Activated CD8-positive, alpha-beta T cell treated with anti-CD3 and anti-CD28 coated beads for 36 hours (primary cell): ENCODE measurements around the gene DCAF12L2. TPM values are rescaled to one million over a fixed set of nuclear protein-coding genes. Genes with fewer than 3 reads are reported as not detected.

Experiments
- ATAC-seq: fragments of 200-7000 bp; cut with Tn5 transposase; one replicate; pipeline ENCODE4 v1.10.0; 2021; ENCODE audit warnings: mild to moderate bottlenecking, moderate library complexity
- CTCF ChIA-PET: fragments of 350-600 bp; sonication (Branson Sonifier 250); formaldehyde crosslinking; loops from one replicate; lab custom pipeline; 2021; ENCODE audit warnings: antibody characterized with exemption; lab: Charles Lee
- POLR2A ChIA-PET: fragments of 350-600 bp; sonication (Branson Sonifier 250); formaldehyde crosslinking; loops from one replicate; lab custom pipeline; 2021; ENCODE audit warnings: antibody characterized with exemption; lab: Charles Lee
- DNase-seq: peaks from one replicate; pipeline ENCODE4 v3.0.0-alpha.2; 2020
- H3K27ac Mint-ChIP-seq: one replicate; pipeline ENCODE4 v1.8.0; 2021; ENCODE audit warnings: mild to moderate bottlenecking, mixed read lengths
- H3K27me3 Mint-ChIP-seq: one replicate; pipeline ENCODE4 v1.8.0; 2021; ENCODE audit warnings: mixed read lengths
- H3K36me3 Mint-ChIP-seq: one replicate; pipeline ENCODE4 v1.8.0; 2021; ENCODE audit warnings: low read depth, mixed read lengths
- H3K4me1 Mint-ChIP-seq: one replicate; pipeline ENCODE4 v1.8.0; 2021; ENCODE audit warnings: low read depth, mixed read lengths
- H3K4me3 Mint-ChIP-seq: one replicate; pipeline ENCODE4 v1.8.0; 2021; ENCODE audit warnings: mild to moderate bottlenecking, moderate library complexity, mixed read lengths
- H3K9me3 Mint-ChIP-seq: one replicate; pipeline ENCODE4 v1.8.0; 2021; ENCODE audit warnings: mixed read lengths
- CTCF ChIP-seq: fragments of 200-600 bp; IDR thresholded peaks from one replicate; pipeline ENCODE4 v1.8.0; 2022; ENCODE audit warnings: antibody characterized with exemption, mild to moderate bottlenecking
- intact Hi-C: fragments of 100-400 bp; cut with micrococcal nuclease; formaldehyde crosslinking; loops from one replicate; pipeline ENCODE4 v1.10.0; 2022
- total RNA-seq, 2 experiments: library from RNA; stranded (reverse); gene quantifications; one replicate each; pipeline ENCODE4 v1.2.3, GENCODE V29; 2021

DCAF12L2 gene
- total RNA-seq, 2 experiments from 2014 or later = not detected

GRCh38 chrX:126165401-126165720 is 728 bp downstream of the DCAF12L2 start:
- CTCF ChIA-PET = no interaction called here
- peaks cover 13% of the 10 kb centered on the region for H3K27me3 Mint-ChIP-seq
- TF ChIP-seq CTCF = no peak
- no peak overlapping the region for H3K27ac Mint-ChIP-seq
- H3K4me1 Mint-ChIP-seq = no peaks in the 10 kb centered on the region
- no peak for ATAC-seq
- no peak overlapping the region for H3K4me3 Mint-ChIP-seq
- no peaks in the 10 kb centered on the region for H3K9me3 Mint-ChIP-seq
- DNase-seq = no peak
- intact Hi-C loops = no loop called here
- POLR2A ChIA-PET = no interaction called here
- H3K36me3 Mint-ChIP-seq = no peaks in the 10 kb centered on the region

GRCh38 chrX:126164689-126165400 is 1.2 kb downstream of the DCAF12L2 start:
- intact Hi-C loops = no loop called here
- POLR2A ChIA-PET = no interaction called here
- no peaks in the 10 kb centered on the region for H3K36me3 Mint-ChIP-seq
- no peak for TF ChIP-seq CTCF
- DNase-seq (no peak), ATAC-seq (no peak)
- no peak overlapping the region for H3K27ac Mint-ChIP-seq
- CTCF ChIA-PET = no interaction called here
- H3K9me3 Mint-ChIP-seq = no peaks in the 10 kb centered on the region
- no peaks in the 10 kb centered on the region for H3K4me1 Mint-ChIP-seq
- peaks cover 13% of the 10 kb centered on the region for H3K27me3 Mint-ChIP-seq
- no peak overlapping the region for H3K4me3 Mint-ChIP-seq

- Mint-ChIP-seq H3K36me3 (no peaks in the 10 kb centered on the region), H3K27ac (no peak overlapping the region), H3K4me1 (no peaks in the 10 kb centered on the region), H3K4me3 (no peak overlapping the region), H3K27me3 (peaks cover 13% of the 10 kb centered on the region), H3K9me3 (no peaks in the 10 kb centered on the region)
- ATAC-seq (no peak), DNase-seq (no peak)
- intact Hi-C loops = no loop called here
- CTCF ChIA-PET = no interaction called here
- POLR2A ChIA-PET = no interaction called here
- no peak for TF ChIP-seq CTCF
Measured at GRCh38 chrX:126164226-126164625, 1.9 kb downstream of the DCAF12L2 start.

- H3K9me3 Mint-ChIP-seq = no peaks in the 10 kb centered on the region
- POLR2A ChIA-PET = no interaction called here
- no peaks in the 10 kb centered on the region for H3K27me3 Mint-ChIP-seq
- CTCF ChIA-PET = no interaction called here
- no peaks in the 10 kb centered on the region for H3K4me1 Mint-ChIP-seq
- H3K36me3 Mint-ChIP-seq = no peaks in the 10 kb centered on the region
- TF ChIP-seq CTCF = no peak
- ATAC-seq (no peak), DNase-seq (no peak)
- intact Hi-C loops = no loop called here
- no peak overlapping the region for H3K27ac Mint-ChIP-seq
- no peak overlapping the region for H3K4me3 Mint-ChIP-seq
Measured at GRCh38 chrX:126141014-126141413, 25.1 kb downstream of the DCAF12L2 start.

GRCh38 chrX:126137899-126138298 is 28.2 kb downstream of the DCAF12L2 start:
- ChIA-PET POLR2A (no interaction called here), CTCF (no interaction called here)
- H3K4me3 Mint-ChIP-seq = no peak overlapping the region
- H3K27ac Mint-ChIP-seq = no peak overlapping the region
- H3K4me1 Mint-ChIP-seq = no peaks in the 10 kb centered on the region
- intact Hi-C loops = no loop called here
- no peaks in the 10 kb centered on the region for H3K27me3 Mint-ChIP-seq
- no peak for TF ChIP-seq CTCF
- DNase-seq (no peak), ATAC-seq (no peak)
- H3K36me3 Mint-ChIP-seq = no peaks in the 10 kb centered on the region
- no peaks in the 10 kb centered on the region for H3K9me3 Mint-ChIP-seq
